Activated T-helper 1 cell treated with anti-CD3 and anti-CD28 coated beads, Interleukin-12 subunit alpha, Interleukin-12 subunit beta, Interleukin-2, Interleukin-4 antibody, amounts not matched to agents 30 ng/mL and 10 ng/mL and 1 ng/mL, durations not matched to agents 14 hours and 24 hours and 36 hours (primary cell): ENCODE data around the gene MRPL53. TPM values are rescaled to one million over a fixed set of nuclear protein-coding genes. Genes with fewer than 3 reads are reported as not detected.

ENCODE experiments used
- DNase-seq: peaks from one replicate; pipeline ENCODE4 v3.0.0; 2021; ENCODE audit warnings: low spot score
- H3K27ac Mint-ChIP-seq: one replicate; pipeline ENCODE4 v1.8.0; 2021; ENCODE audit warnings: mild to moderate bottlenecking, mixed read lengths
- H3K27me3 Mint-ChIP-seq: one replicate; pipeline ENCODE4 v1.8.0; 2022; ENCODE audit warnings: mild to moderate bottlenecking, moderate library complexity, mixed read lengths; ENCODE audit not compliant: insufficient read depth
- H3K36me3 Mint-ChIP-seq: one replicate; pipeline ENCODE4 v1.8.0; 2021; ENCODE audit warnings: low read depth, mixed read lengths
- H3K4me1 Mint-ChIP-seq: one replicate; pipeline ENCODE4 v1.8.0; 2021; ENCODE audit warnings: low read depth, mixed read lengths
- H3K4me3 Mint-ChIP-seq: one replicate; pipeline ENCODE4 v1.8.0; 2021; ENCODE audit warnings: mild to moderate bottlenecking, moderate library complexity, mixed read lengths
- H3K9me3 Mint-ChIP-seq: one replicate; pipeline ENCODE4 v1.8.0; 2021; ENCODE audit warnings: mixed read lengths
- intact Hi-C: fragments of 100-400 bp; cut with micrococcal nuclease; formaldehyde crosslinking; loops from one replicate; pipeline ENCODE4 v1.15.1; 2024
- total RNA-seq: library from RNA; stranded (reverse); gene quantifications from 2 replicates; pipeline ENCODE4 v1.2.3, GENCODE V29; 2022

Gene MRPL53
- total RNA-seq, 1 donor from 2014 or later = 124 TPM

- H3K4me3 Mint-ChIP-seq = peak overlapping the region; percentile 96
- intact Hi-C loops = loop anchor here (1.0 to 2.0 kb wide), 11 partner anchors 8 to 771 kb away; partner anchors contain the start of genes AUP1, DOK1, HK2 and HTRA2
- DNase-seq = no peak
- peaks cover 50% of the 10 kb centered on the region for H3K4me1 Mint-ChIP-seq
- H3K27ac Mint-ChIP-seq = peak overlapping the region; percentile 99
- H3K36me3 Mint-ChIP-seq = peaks cover 26% of the 10 kb centered on the region
- H3K27me3 Mint-ChIP-seq = peaks cover 27% of the 10 kb centered on the region
- H3K9me3 Mint-ChIP-seq = no peaks in the 10 kb centered on the region
These were observed 35.5 kb upstream of the MRPL53 start for GRCh38 chr2:74507926-74508520.

GRCh38 chr2:74507145-74507925, 34.9 kb upstream of the MRPL53 start, which contains the start of gene PCGF1:
Gene PCGF1, minus strand, starts transcription at chr2:74507695. Its CDS starts 27 bp downstream, at chr2:74507668.
- Mint-ChIP-seq H3K36me3 (peaks cover 28% of the 10 kb centered on the region), H3K27me3 (peaks cover 24% of the 10 kb centered on the region), H3K4me1 (peaks cover 55% of the 10 kb centered on the region), H3K4me3 (peak within 1 kb of the TSS; percentile 96), H3K9me3 (no peaks in the 10 kb centered on the region), H3K27ac (peak within 1 kb of the TSS; percentile 99)
- peak; percentile 96 for DNase-seq
- intact Hi-C loops = loop anchor here (1.0 to 2.0 kb wide), 11 partner anchors 9 to 771 kb away; partner anchors contain the start of genes AUP1, DOK1, HK2 and HTRA2

GRCh38 chr2:74505448-74506246, 33.2 kb upstream of the MRPL53 start:
- Mint-ChIP-seq H3K36me3 (peaks cover 36% of the 10 kb centered on the region), H3K4me1 (peaks cover 66% of the 10 kb centered on the region), H3K27ac (no peak overlapping the region), H3K4me3 (peak overlapping the region; percentile 96), H3K9me3 (no peaks in the 10 kb centered on the region), H3K27me3 (peaks cover 25% of the 10 kb centered on the region)
- DNase-seq = no peak
- intact Hi-C loops = loop anchor here (2.0 kb wide), 2 partner anchors 149 to 769 kb away; partner anchors contain the start of genes SEMA4F and TPRKB

GRCh38 chr2:74504591-74504990, 32.1 kb upstream of the MRPL53 start:
- intact Hi-C loops = no loop called here
- Mint-ChIP-seq H3K27ac (peak overlapping the region; percentile 15), H3K4me1 (peaks cover 72% of the 10 kb centered on the region), H3K9me3 (no peaks in the 10 kb centered on the region), H3K36me3 (peaks cover 41% of the 10 kb centered on the region), H3K4me3 (peak overlapping the region; percentile 57), H3K27me3 (peaks cover 29% of the 10 kb centered on the region)
- no peak for DNase-seq

- H3K27ac Mint-ChIP-seq = peak overlapping the region; percentile 23
- intact Hi-C loops = no loop called here
- H3K9me3 Mint-ChIP-seq = no peaks in the 10 kb centered on the region
- peaks cover 75% of the 10 kb centered on the region for H3K4me1 Mint-ChIP-seq
- peak overlapping the region; percentile 71 for H3K4me3 Mint-ChIP-seq
- peaks cover 35% of the 10 kb centered on the region for H3K27me3 Mint-ChIP-seq
- no peak for DNase-seq
- peaks cover 44% of the 10 kb centered on the region for H3K36me3 Mint-ChIP-seq
These were observed 31.3 kb upstream of the MRPL53 start for GRCh38 chr2:74503506-74504475.

GRCh38 chr2:74502720-74503505, 30.4 kb upstream of the MRPL53 start:
- H3K9me3 Mint-ChIP-seq = no peaks in the 10 kb centered on the region
- H3K27ac Mint-ChIP-seq = peak overlapping the region; percentile 23
- intact Hi-C loops = no loop called here
- peaks cover 75% of the 10 kb centered on the region for H3K4me1 Mint-ChIP-seq
- peaks cover 44% of the 10 kb centered on the region for H3K36me3 Mint-ChIP-seq
- peaks cover 42% of the 10 kb centered on the region for H3K27me3 Mint-ChIP-seq
- H3K4me3 Mint-ChIP-seq = peak overlapping the region; percentile 71
- DNase-seq = no peak

- DNase-seq = no peak
- no peaks in the 10 kb centered on the region for H3K9me3 Mint-ChIP-seq
- peaks cover 45% of the 10 kb centered on the region for H3K27me3 Mint-ChIP-seq
- peaks cover 74% of the 10 kb centered on the region for H3K4me1 Mint-ChIP-seq
- intact Hi-C loops = no loop called here
- H3K4me3 Mint-ChIP-seq = peak overlapping the region; percentile 71
- H3K27ac Mint-ChIP-seq = peak overlapping the region; percentile 26
- peaks cover 47% of the 10 kb centered on the region for H3K36me3 Mint-ChIP-seq
These were observed 29.8 kb upstream of the MRPL53 start for GRCh38 chr2:74502147-74502719.

GRCh38 chr2:74501335-74502071, 29.0 kb upstream of the MRPL53 start:
- intact Hi-C loops = no loop called here
- Mint-ChIP-seq H3K9me3 (no peaks in the 10 kb centered on the region), H3K27ac (peak overlapping the region; percentile 26), H3K36me3 (peaks cover 43% of the 10 kb centered on the region), H3K27me3 (peaks cover 46% of the 10 kb centered on the region), H3K4me1 (peaks cover 68% of the 10 kb centered on the region), H3K4me3 (peak overlapping the region; percentile 51)
- no peak for DNase-seq

- H3K27me3 Mint-ChIP-seq = peaks cover 46% of the 10 kb centered on the region
- intact Hi-C loops = no loop called here
- H3K4me3 Mint-ChIP-seq = peak overlapping the region; percentile 26
- H3K27ac Mint-ChIP-seq = no peak overlapping the region
- peaks cover 43% of the 10 kb centered on the region for H3K36me3 Mint-ChIP-seq
- DNase-seq = no peak
- H3K9me3 Mint-ChIP-seq = no peaks in the 10 kb centered on the region
- H3K4me1 Mint-ChIP-seq = peaks cover 62% of the 10 kb centered on the region
These were observed 28.1 kb upstream of the MRPL53 start for GRCh38 chr2:74500578-74500946.

GRCh38 chr2:74499940-74500577, 27.6 kb upstream of the MRPL53 start:
- no peak overlapping the region for H3K27ac Mint-ChIP-seq
- H3K4me3 Mint-ChIP-seq = peak overlapping the region; percentile 26
- no peak for DNase-seq
- H3K4me1 Mint-ChIP-seq = peaks cover 57% of the 10 kb centered on the region
- peaks cover 38% of the 10 kb centered on the region for H3K36me3 Mint-ChIP-seq
- no peaks in the 10 kb centered on the region for H3K9me3 Mint-ChIP-seq
- intact Hi-C loops = no loop called here
- peaks cover 46% of the 10 kb centered on the region for H3K27me3 Mint-ChIP-seq
